Esophagus muscularis mucosa (tissue), 3 donors: ENCODE data around the gene FBXO7.

ENCODE experiments used
- POLR2A ChIP-seq: fragments of 450-650 bp; IDR thresholded peaks from one replicate; pipeline ENCODE4 v1.6.1; 2017; ENCODE audit warnings: antibody characterized with exemption, moderate library complexity, mild to moderate bottlenecking, low read depth
- TF ChIP-seq, protein P1 (sequence below), 3 experiments: fragments of 200-600 bp in 2 of 3; fragments of 450-650 bp in 1 of 3; sonication (generic) in 2 of 3; IDR thresholded peaks; one replicate each; pipeline ENCODE4 v1.5.1; 2017 to 2019; ENCODE audit warnings: antibody characterized with exemption in 3 of 3, mild to moderate bottlenecking in 2 of 3, moderate library complexity in 1 of 3

- TF ChIP-seq, protein P1, sequence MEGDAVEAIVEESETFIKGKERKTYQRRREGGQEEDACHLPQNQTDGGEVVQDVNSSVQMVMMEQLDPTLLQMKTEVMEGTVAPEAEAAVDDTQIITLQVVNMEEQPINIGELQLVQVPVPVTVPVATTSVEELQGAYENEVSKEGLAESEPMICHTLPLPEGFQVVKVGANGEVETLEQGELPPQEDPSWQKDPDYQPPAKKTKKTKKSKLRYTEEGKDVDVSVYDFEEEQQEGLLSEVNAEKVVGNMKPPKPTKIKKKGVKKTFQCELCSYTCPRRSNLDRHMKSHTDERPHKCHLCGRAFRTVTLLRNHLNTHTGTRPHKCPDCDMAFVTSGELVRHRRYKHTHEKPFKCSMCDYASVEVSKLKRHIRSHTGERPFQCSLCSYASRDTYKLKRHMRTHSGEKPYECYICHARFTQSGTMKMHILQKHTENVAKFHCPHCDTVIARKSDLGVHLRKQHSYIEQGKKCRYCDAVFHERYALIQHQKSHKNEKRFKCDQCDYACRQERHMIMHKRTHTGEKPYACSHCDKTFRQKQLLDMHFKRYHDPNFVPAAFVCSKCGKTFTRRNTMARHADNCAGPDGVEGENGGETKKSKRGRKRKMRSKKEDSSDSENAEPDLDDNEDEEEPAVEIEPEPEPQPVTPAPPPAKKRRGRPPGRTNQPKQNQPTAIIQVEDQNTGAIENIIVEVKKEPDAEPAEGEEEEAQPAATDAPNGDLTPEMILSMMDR (IDR thresholded peaks at IDR 0.05): no peak
- no peak for TF ChIP-seq POLR2A
Measured at GRCh38 chr22:32548039-32548438, 73.4 kb downstream of the FBXO7 start.
